GM12878 (cell line): ENCODE data around the gene FDXACB1. TPM values are rescaled to one million over a fixed set of nuclear protein-coding genes. Genes with fewer than 3 reads are reported as not detected.
A peak's percentile ranks its signal among the peaks of the same experiment; 100 is the strongest.

Source experiments
- ATAC-seq: fragments of 200-7000 bp; cut with Tn5 transposase; 3 replicates; pipeline ENCODE4 v1.9.1; 2020; ENCODE audit warnings: mild to moderate bottlenecking, moderate library complexity
- Bru-seq: library from RNA; stranded (reverse); fragments of 400-500 nt; gene quantifications from one replicate; lab custom pipeline; 2021; lab: Mats Ljungman, UMichigan
- BruChase-seq, 2 experiments: library from RNA; stranded (reverse); fragments of 400-500 nt; gene quantifications; one replicate each; lab custom pipeline; 2021; lab: Mats Ljungman, UMichigan
- BruUV-seq: library from RNA; stranded (reverse); fragments of 400-500 nt; replicated peaks from 2 replicates; lab custom pipeline; 2021; lab: Mats Ljungman, UMichigan
- CTCF ChIA-PET: fragments of 300-600 bp; sonication (Branson Sonifier 250); formaldehyde crosslinking; extraction: SDS; loops from one replicate; lab custom pipeline; 2021; ENCODE audit warnings: inconsistent platforms; lab: Yijun Ruan, JAX
- POLR2A ChIA-PET: fragments of 350-600 bp; formaldehyde crosslinking; extraction: SDS; loops from one replicate; lab custom pipeline; 2021; ENCODE audit warnings: inconsistent platforms; lab: Charles Lee
- RAD21 ChIA-PET: fragments of 300-600 bp; sonication (Branson Sonifier 250); formaldehyde crosslinking; loops from one replicate; lab custom pipeline; 2023; ENCODE audit warnings: antibody characterized with exemption; ENCODE audit not compliant: unreplicated experiment; lab: Charles Lee
- SMC1A ChIA-PET: fragments of 300-600 bp; sonication (Branson Sonifier 250); formaldehyde crosslinking; loops from one replicate; lab custom pipeline; 2023; ENCODE audit not compliant: unreplicated experiment, uncharacterized antibody; lab: Charles Lee
- DNase-seq: peaks from one replicate; pipeline ENCODE4 v3.0.0-alpha.2; 2011; ENCODE audit warnings: low read depth, low spot score
- FAIRE-seq: peaks from 3 replicates; lab custom pipeline; 2011; peaks lifted over from hg19 to GRCh38; lab: Jason Lieb, UNC
- H2AFZ ChIP-seq: 2 replicates; pipeline ENCODE4 v1.6.0; 2011; ENCODE audit warnings: low read depth, low read length, control low read depth; ENCODE audit not compliant: control insufficient read depth
- H3K27ac ChIP-seq: 2 replicates; pipeline ENCODE4 v1.5.1; 2011; ENCODE audit warnings: control low read depth; ENCODE audit not compliant: control insufficient read depth, insufficient read depth
- H3K27me3 ChIP-seq, 2 experiments: replicated peaks in 1 of 2; 2 replicates each; pipeline versions ENCODE4 v1.6.0 to v1.6.1; 2011; ENCODE audit warnings: low read length in 1 of 2; ENCODE audit not compliant: control insufficient read depth in 2 of 2, insufficient read depth in 2 of 2
- H3K36me3 ChIP-seq, 2 experiments: 2 replicates each; pipeline ENCODE4 v1.5.1; 2011; ENCODE audit warnings: low read length in 1 of 2; ENCODE audit not compliant: control insufficient read depth in 2 of 2, insufficient read depth in 2 of 2
- H3K4me1 ChIP-seq: 2 replicates; pipeline ENCODE4 v1.6.1; 2011; ENCODE audit warnings: mild to moderate bottlenecking, low read length, moderate library complexity, mixed read lengths; ENCODE audit not compliant: control insufficient read depth, insufficient read depth
- H3K4me2 ChIP-seq: 2 replicates; pipeline ENCODE4 v1.6.0; 2011; ENCODE audit warnings: control low read depth; ENCODE audit not compliant: control insufficient read depth, insufficient read depth
- H3K4me3 ChIP-seq: fragments of 200-600 bp; sonication (generic); 2 replicates; pipeline ENCODE4 v1.5.1; 2016
- H3K79me2 ChIP-seq: 2 replicates; pipeline ENCODE4 v1.6.0; 2011; ENCODE audit warnings: low read length; ENCODE audit not compliant: control insufficient read depth, insufficient read depth
- H3K9ac ChIP-seq: 2 replicates; pipeline ENCODE4 v1.8.0; 2011; ENCODE audit warnings: low read length, control low read depth, mixed read lengths; ENCODE audit not compliant: control insufficient read depth, insufficient read depth
- H3K9me3 ChIP-seq: replicated peaks from 3 replicates; pipeline ENCODE4 v1.5.1; 2011; ENCODE audit warnings: mild to moderate bottlenecking, low read length; ENCODE audit not compliant: control insufficient read depth, insufficient read depth
- H4K20me1 ChIP-seq: 2 replicates; pipeline ENCODE4 v1.6.0; 2011; ENCODE audit not compliant: control insufficient read depth, insufficient read depth
- BCL11A ChIP-seq: IDR thresholded peaks from 2 replicates; pipeline ENCODE4 v1.6.1; 2011; ENCODE audit warnings: low read depth, low read length
- CHD1 ChIP-seq: IDR thresholded peaks from 2 replicates; pipeline ENCODE4 v1.6.1; 2012; ENCODE audit warnings: low read depth, low read length, improper control_type of control experiment
- IKZF2 ChIP-seq, 2 experiments: fragments of 450-650 bp; IDR thresholded peaks; 2 replicates each; pipeline ENCODE4 v1.6.1; 2017; ENCODE audit warnings: mild to moderate bottlenecking in 2 of 2, moderate library complexity in 2 of 2
- MEF2B ChIP-seq: fragments of 450-650 bp; IDR thresholded peaks from 2 replicates; pipeline ENCODE4 v1.6.1; 2018; ENCODE audit warnings: mild to moderate bottlenecking, moderate library complexity; ENCODE audit not compliant: partially characterized antibody, poor library complexity, severe bottlenecking
- MLLT1 ChIP-seq: fragments of 450-650 bp; IDR thresholded peaks from 2 replicates; pipeline ENCODE4 v1.6.1; 2016; ENCODE audit warnings: mild to moderate bottlenecking
- MYC ChIP-seq: IDR thresholded peaks from 2 replicates; pipeline ENCODE4 v1.6.1; 2011; ENCODE audit warnings: mild to moderate bottlenecking, low read length, moderate library complexity, inconsistent platforms; ENCODE audit not compliant: insufficient read depth, insufficient replicate concordance, insufficient read length, severe bottlenecking
- RELB ChIP-seq: fragments of 450-650 bp; IDR thresholded peaks from 2 replicates; pipeline ENCODE4 v1.6.1; 2017; ENCODE audit warnings: low read depth, mild to moderate bottlenecking, moderate library complexity
- RUNX3 ChIP-seq: IDR thresholded peaks from 2 replicates; pipeline ENCODE4 v1.6.1; 2012; ENCODE audit warnings: low read length, inconsistent platforms
- SIN3A ChIP-seq: IDR thresholded peaks from 2 replicates; pipeline ENCODE4 v1.6.1; 2012; ENCODE audit warnings: low read depth, low read length, improper control_type of control experiment
- SMARCA5 ChIP-seq: fragments of 450-650 bp; IDR thresholded peaks from 2 replicates; pipeline ENCODE4 v1.6.1; 2017; ENCODE audit warnings: mild to moderate bottlenecking
- STAT1 ChIP-seq: fragments of 450-650 bp; conservative IDR thresholded peaks from 2 replicates; pipeline ENCODE4 v1.6.1; 2014; ENCODE audit warnings: antibody characterized with exemption, mild to moderate bottlenecking
- WGBS: methylation state at CpG from one replicate; pipeline ENCODE4 v1.1.6; 2016; ENCODE audit warnings: low lambda C conversion rate; ENCODE audit not compliant: insufficient replicate concordance, insufficient coverage; ENCODE audit errors: missing lambda C conversion rate; 5-methylcytosine and 5-hydroxymethylcytosine counted together
- in situ Hi-C: fragments of 300-500 bp; cut with MboI; formaldehyde crosslinking; loops from 9 replicates; pipeline ENCODE4 v1.14.3; 2018; ENCODE audit warnings: mixed read lengths
- intact Hi-C: fragments of 100-400 bp; cut with micrococcal nuclease; formaldehyde crosslinking; loops from one replicate; pipeline ENCODE4 v1.14.2; 2022; ENCODE audit not compliant: unreplicated experiment
- long read RNA-seq, 2 experiments: library from polyadenylated mRNA; unstranded; transcript quantifications; one replicate each; pipeline ENCODE4 v2.0.0, GENCODE V29; 2019 to 2020
- polyA minus RNA-seq, 3 experiments: library from RNA; depleted of rRNA, polyadenylated mRNA; stranded (reverse); fragments of >200 nt; gene quantifications; 2 replicates each; pipeline ENCODE4 v1.2.3, GENCODE V29; 2011
- polyA plus RNA-seq, 11 experiments: library from polyadenylated mRNA; depleted of rRNA in 4 of 11; unstranded in 6 of 11; stranded (reverse) in 5 of 11; fragments of >200 nt; fragmentation: Nextera tagmentation in 4 of 11; fragmentation: Illumina TruSeq in 1 of 11; extraction: Ambion mirVana in 4 of 11; extraction: Trizol in 1 of 11; gene quantifications; 1 replicate in 1 of 11; 2 replicates in 10 of 11; pipeline versions ENCODE4 v1.2.1 to v1.2.3, GENCODE V29; 2011 to 2016; ENCODE audit warnings: inconsistent platforms in 2 of 11, missing spikeins in 2 of 11, low read depth in 1 of 11
- total RNA-seq, 4 experiments: library from RNA; depleted of rRNA in 3 of 4; stranded (reverse); fragments of >200 nt in 3 of 4; fragmentation: Illumina TruSeq in 1 of 4; extraction: Trizol in 1 of 4; gene quantifications; 2 replicates each; pipeline versions ENCODE4 v1.2.1 to v1.2.3, GENCODE V29; 2013 to 2021

The FDXACB1 gene, protein sequence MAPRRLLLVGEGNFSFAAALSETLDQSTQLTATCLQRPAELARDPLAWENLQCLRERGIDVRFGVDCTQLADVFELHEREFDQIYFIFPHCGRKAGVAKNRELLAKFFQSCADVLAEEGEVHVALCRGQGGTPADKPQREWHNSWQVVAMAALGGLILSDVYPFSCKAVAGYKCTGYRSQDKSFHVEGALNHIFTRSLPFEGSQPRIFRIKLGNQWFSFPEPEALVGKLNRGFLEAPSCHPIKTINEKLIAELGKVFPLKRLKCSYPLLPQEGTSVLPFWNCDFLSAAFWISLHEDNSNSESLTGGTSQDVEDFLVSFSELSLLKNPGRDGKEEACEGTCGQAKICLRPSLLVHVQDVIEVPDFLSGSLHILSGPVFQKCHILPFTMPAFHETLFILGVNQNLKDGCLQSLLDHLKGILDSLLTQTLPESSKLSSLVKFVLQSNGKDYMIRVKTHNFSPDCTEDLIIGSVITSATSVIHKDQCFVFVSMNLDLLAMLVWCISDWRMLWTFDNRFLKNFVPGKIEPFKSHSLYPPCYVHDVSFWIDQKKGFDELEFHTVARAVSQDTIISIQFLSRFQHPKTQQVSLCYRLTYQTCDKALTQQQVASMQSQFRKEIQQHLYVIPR
- 6.6 and 6.9 TPM in 2 replicates for total RNA-seq (2013; cell fraction: nucleolus; rRNA removed)
- total RNA-seq (2014; rRNA removed) (9.1 and 9.3 TPM in 2 replicates), total RNA-seq (2014; rRNA removed; fragmentation: Illumina TruSeq; extraction: Trizol) (9.7 and 10.6 TPM in 2 replicates), total RNA-seq (2021) (6.8 and 7.4 TPM in 2 replicates), polyA plus RNA-seq (2011; rRNA removed) (10.3 and 11.7 TPM in 2 replicates), polyA plus RNA-seq (2014; fragmentation: Illumina TruSeq; extraction: Trizol) (8.0 and 8.7 TPM in 2 replicates), polyA plus RNA-seq (2014; fragmentation: Nextera tagmentation; extraction: Ambion mirVana) (10 to 100 TPM in 1 of 2 experiments, 1 to 10 TPM in 1; 8.6 to 13.3 TPM), polyA plus RNA-seq (2014; rRNA removed) (7.3 and 7.5 TPM in 2 replicates), polyA plus RNA-seq (2016; fragmentation: Nextera tagmentation; extraction: Ambion mirVana) (10 to 100 TPM; 10.8 to 11.5 TPM), polyA minus RNA-seq (2011; rRNA and poly(A)+ RNA removed) (9.9 and 11.0 TPM in 2 replicates), Bru-seq, nascent RNA (percentile 66 among the genes with signal in this experiment), BruChase-seq, experiment 1, labeled RNA remaining after a 6-hour chase (percentile 72 among the genes with signal in this experiment), BruChase-seq, experiment 2, labeled RNA remaining after a 2-hour chase (percentile 86 among the genes with signal in this experiment)
- polyA plus RNA-seq (2011; ENCODE audit: low read depth) = 3.3 TPM
- polyA plus RNA-seq (2011; cell fraction: cytosol; rRNA removed) = 6.2 and 6.6 TPM in 2 replicates
- polyA plus RNA-seq (2011; cell fraction: nucleus; rRNA removed) = 7.6 and 7.8 TPM in 2 replicates
- 4.2 and 4.3 TPM in 2 replicates for polyA plus RNA-seq (2012)
- 3.9 and 4.0 TPM in 2 replicates for polyA minus RNA-seq (2011; cell fraction: cytosol; rRNA and poly(A)+ RNA removed)
- 4.1 and 6.9 TPM in 2 replicates for polyA minus RNA-seq (2011; cell fraction: nucleus; rRNA and poly(A)+ RNA removed)
- long read RNA-seq, experiment 1, transcript FDXACB1-201 (5 exons, 2,789 nt) = major isoform, 17 of 20 reads
- long read RNA-seq, experiment 1, partial matches to known transcripts = 0 of 20 reads
- long read RNA-seq, experiment 1, other reads (novel, unspliced or antisense) = 0 of 20 reads
- long read RNA-seq, experiment 2, transcript FDXACB1-201 (5 exons, 2,789 nt) = major isoform, 91 of 112 reads
- long read RNA-seq, experiment 2, transcript FDXACB1-203 (4 exons, 2,206 nt) = minor isoform, 11 of 112 reads
- long read RNA-seq, experiment 2, partial matches to known transcripts = 2 of 112 reads
- long read RNA-seq, experiment 2, other reads (novel, unspliced or antisense) = 8 of 112 reads

DNA sequence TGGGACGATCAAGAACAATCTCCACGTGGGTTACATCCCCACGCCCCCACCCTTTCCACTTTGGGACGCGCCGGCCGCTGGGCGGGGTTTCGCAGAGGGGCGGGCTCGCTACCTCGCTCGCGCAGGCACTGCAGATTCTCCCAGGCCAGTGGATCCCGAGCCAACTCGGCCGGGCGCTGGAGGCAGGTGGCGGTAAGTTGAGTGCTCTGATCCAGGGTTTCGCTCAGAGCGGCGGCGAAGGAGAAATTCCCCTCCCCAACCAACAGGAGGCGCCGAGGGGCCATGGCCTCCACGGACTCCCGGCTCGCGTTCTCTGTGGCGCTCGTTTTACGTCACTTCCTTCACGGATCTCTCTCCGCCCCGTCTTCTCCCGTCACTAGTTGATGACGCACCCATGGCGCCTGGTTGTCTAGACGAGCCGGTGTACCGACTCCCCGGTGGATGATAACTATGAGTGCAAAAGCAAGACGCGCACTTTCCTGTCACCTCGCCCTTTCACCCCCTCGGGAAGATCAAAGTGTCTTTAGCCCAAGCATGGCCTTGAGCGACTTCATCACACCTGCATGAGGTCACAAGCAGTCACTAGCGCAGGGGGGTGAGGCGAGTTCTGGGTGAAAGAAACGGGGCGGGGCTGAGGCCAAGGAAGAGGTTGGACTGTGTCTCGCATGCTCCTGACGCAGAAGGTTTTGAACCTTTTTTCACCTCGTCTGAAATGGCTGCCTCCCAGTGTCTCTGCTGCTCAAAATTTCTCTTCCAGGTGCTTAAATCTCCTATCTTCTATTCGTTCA, at the start of gene FDXACB1, which contains the start of gene CFAP68:
Gene FDXACB1, minus strand, starts transcription at position 317 of the 788 bp plus-strand sequence. Its CDS starts 33 bp downstream, at position 284.
Gene CFAP68, plus strand, starts transcription at position 693 of the 788 bp plus-strand sequence. Its CDS starts 20 bp downstream, at position 713.
- ChIA-PET SMC1A (interaction anchor here (0.5 to 1.4 kb wide), 4 partner anchors 36 to 501 kb away, joined by 3 to 4 read pairs (median 4); no protein-coding TSS in a partner anchor), POLR2A (interaction anchor here (1.0 to 1.1 kb wide), 2 partner anchors 47 to 48 kb away, joined by 3 read pairs; no protein-coding TSS in a partner anchor), CTCF (interaction anchor here (1.1 to 4.2 kb wide), 4 partner anchors 8 to 400 kb away, joined by 3 to 21 read pairs (median 8); partner anchors contain the start of gene ALG9), RAD21 (interaction anchor here (1.3 to 2.1 kb wide), 3 partner anchors 8 to 401 kb away, joined by 3 to 10 read pairs (median 8); partner anchors contain the start of gene ALG9)
- Histone ChIP-seq H3K27me3 (no peaks in the 10 kb centered on the region), H3K9me3 (no peaks in the 10 kb centered on the region), H3K36me3 (no peaks in the 10 kb centered on the region; a peak in 1 of 4 replicates), H3K27ac (peak within 1 kb of the TSS; percentile 85), H3K79me2 (peaks cover 12% of the 10 kb centered on the region), H3K9ac (peak within 1 kb of the TSS; percentile 76), H3K4me3 (peak within 1 kb of the TSS; percentile 94), H4K20me1 (no peaks in the 10 kb centered on the region), H3K4me1 (no peaks in the 10 kb centered on the region), H3K4me2 (peak within 1 kb of the TSS; percentile 81), H2AFZ (peak within 1 kb of the TSS; percentile 97)
- DNase-seq = peak; percentile 93
- ATAC-seq = peak; percentile 94
- peak; percentile 95 for FAIRE-seq
- under 1% methylated on average over 54 of the region's 55 CpGs for WGBS
- no TSS peak for BruUV-seq
- in situ Hi-C loops = loop anchor here (5.0 kb wide), 1 partner anchor 208 kb away; the partner anchor contains the start of genes SDHD and TIMM8B
- intact Hi-C loops = loop anchor here (2.0 to 10.0 kb wide), 4 partner anchors 48 to 346 kb away; partner anchors contain the start of genes PTS, SDHD and TIMM8B
- peak in 1 of 2 experiments; percentile 37; a peak in 3 of 4 replicates for TF ChIP-seq IKZF2 (IDR thresholded peaks at IDR 0.05)
- TF ChIP-seq BCL11A = no peak
- TF ChIP-seq MYC = peak; percentile 16
- peak; percentile 83; the same call in 1 of the 2 replicates for TF ChIP-seq STAT1
- peak; percentile 83; the same call in 1 of the 2 replicates for TF ChIP-seq SMARCA5
- TF ChIP-seq CHD1 = peak; percentile 58; the same call in 1 of the 2 replicates
- no peak for TF ChIP-seq MEF2B
- TF ChIP-seq SIN3A = no peak; the same call in 1 of the 2 replicates
- TF ChIP-seq MLLT1 = peak; percentile 89; the same call in 1 of the 2 replicates
- peak; percentile 89 for TF ChIP-seq RELB
- no peak; the same call in 1 of the 2 replicates for TF ChIP-seq RUNX3
